Measurements from ENCODE around the gene OR5M3. TPM values are rescaled to one million over a fixed set of nuclear protein-coding genes. Genes with fewer than 3 reads are reported as not detected.

OR5M3 gene
- polyA plus RNA-seq (ENCODE audit: insufficient read length) = not detected
- long read RNA-seq, donor 1 = 0 reads
- long read RNA-seq, donor 2 = 0 reads
- long read RNA-seq, donor 3 = 0 reads
- long read RNA-seq, donor 4 = 0 reads
- long read RNA-seq, donor 5 = 0 reads
- long read RNA-seq, donor 6 = 0 reads
- long read RNA-seq, donor 7 = 0 reads
- long read RNA-seq, donor 8 = 0 reads

DNA sequence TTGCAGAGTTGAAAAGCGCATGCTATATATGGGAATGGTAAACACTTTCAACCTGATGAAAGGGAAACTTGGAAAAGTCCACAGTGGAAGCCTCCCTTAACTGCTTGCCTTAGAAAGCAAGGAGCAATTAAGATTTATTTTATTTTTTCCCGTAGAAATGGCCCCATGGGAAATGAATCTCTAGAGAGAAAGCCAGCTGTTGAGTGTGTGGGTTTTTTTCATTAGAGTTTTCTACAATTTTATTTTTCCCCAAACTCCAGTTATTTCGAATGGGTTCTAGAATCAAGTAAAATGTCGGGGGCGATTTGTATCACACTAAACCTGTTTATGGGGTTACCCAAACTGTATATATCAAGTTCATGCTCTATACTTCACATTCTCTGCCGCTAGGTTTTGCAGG is at the start of gene OR5M3:
OR5M3 (minus strand) TSS at position 101 of the 400 bp plus-strand sequence. CDS start 2,855 bp downstream, outside the sequence.
- no peak for DNase-seq

DNA sequence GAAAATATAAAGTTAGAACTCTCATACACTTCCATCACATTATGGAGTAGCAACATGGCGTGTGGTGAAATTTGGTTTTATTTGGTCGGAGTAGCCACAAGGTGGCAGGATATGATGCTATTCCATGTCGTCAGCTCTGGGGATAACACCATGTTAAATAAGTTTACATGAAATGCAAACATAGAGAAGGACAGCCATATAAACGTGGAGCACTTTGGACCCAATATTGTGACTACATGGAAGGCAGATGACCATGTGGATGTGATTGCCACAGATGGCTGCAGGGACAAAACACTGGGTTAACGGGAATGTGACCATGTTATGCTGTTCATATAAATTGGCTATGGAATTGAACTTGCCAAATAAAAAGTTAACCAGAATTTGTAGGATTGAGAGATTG is 48.9 kb upstream of the OR5M3 start:
- DNase-seq = no peak

DNA sequence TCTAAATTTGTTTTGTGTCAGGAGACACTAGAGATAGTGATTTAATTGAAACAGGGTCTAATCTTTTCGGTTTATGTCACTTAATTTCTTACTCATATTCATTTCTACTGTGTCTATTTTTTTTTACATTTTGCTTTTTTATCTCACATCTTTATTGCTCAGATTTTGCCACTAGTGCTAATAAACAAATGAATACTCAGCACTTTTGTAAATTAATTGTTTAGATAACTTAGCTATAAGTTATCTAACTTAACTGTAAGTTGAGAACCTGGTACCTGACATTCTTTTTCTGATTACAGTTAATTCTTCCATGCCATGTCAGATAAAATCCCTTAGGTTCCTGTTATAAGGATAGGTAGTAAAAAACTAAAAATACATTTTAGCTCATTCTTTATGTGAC is 40.1 kb upstream of the OR5M3 start:
- no peak for DNase-seq

DNA sequence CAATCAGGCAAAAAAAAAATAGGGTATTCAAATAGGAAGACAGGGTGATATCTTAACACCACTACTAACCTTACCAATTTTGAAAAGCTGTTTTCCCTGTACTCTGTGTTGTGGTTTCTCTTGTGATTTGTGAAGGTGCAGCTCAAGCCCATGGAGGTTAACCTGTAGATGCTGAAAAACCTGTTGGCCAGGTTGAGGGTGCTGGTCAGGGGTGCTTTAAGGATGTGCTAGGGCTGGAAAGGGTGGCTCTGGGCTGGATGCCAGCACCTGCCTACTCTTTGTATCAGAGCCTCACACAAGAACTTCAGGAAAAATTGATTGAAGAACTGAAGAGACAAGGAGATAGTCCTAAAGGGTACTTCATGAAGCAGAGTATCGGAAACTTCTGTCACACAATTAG is 36.3 kb upstream of the OR5M3 start:
- no peak for DNase-seq

DNA sequence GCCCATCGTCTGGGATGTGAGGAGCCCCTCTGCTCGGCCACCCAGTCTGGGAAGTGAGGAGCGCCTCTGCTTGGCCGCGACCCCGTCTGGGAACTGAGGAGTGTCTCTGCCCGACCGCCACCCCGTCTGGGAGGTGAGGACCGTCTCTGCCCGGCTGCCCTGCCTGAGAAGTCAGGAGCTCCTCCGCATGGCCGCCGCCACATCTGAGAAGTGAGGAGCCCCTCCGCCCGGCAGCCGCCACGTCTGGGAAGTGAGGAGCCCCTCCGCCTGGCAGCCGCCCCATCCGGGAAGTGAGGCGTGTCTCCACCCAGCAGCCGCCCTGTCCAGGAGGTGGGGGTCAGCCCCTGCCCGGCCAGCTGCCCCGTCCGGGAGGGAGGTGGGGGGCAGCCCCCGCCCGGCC is 23.9 kb upstream of the OR5M3 start:
- DNase-seq = no peak

DNA sequence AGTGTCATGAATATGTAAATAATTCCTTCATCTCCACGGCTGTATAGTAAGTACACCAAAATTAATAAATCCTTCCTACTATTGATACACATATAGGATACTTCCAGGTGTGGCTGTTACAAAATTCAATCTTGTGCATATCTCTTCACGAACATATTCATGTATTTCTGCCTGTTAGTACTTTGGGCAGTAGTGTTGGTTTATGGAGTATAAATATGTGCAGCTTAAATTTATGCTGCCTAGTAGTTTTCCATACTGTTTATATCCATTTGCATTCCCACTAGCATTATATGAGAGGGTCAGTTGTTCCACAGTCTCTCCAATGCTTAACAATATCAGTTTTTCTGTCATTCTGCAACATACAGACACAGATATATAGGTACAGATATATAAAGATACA is 22.0 kb upstream of the OR5M3 start:
- no peak for DNase-seq

DNA sequence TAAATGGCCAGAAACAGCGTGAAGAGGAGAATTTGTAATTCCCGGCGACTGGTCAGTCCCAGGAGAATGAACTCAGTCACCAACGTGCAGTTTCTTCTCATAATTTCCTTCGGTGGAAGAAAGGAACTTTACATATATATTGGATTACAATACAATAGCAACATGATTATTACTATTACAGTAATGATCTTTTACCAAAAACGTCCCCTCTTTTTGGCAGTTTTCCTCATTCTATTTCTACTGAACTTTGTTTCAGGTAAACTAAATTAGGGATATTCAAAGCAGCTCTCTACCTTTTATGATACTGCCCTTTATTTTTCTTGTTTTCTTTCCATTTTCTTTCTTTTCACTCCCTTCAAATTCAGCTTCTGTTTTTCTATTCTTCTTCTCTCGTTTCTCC is 18.1 kb upstream of the OR5M3 start, which contains the start of gene OR5M8:
OR5M8 (minus strand) TSS at position 101 of the 400 bp plus-strand sequence; CDS start at position 101, 0 bp downstream.
- DNase-seq = no peak

DNA sequence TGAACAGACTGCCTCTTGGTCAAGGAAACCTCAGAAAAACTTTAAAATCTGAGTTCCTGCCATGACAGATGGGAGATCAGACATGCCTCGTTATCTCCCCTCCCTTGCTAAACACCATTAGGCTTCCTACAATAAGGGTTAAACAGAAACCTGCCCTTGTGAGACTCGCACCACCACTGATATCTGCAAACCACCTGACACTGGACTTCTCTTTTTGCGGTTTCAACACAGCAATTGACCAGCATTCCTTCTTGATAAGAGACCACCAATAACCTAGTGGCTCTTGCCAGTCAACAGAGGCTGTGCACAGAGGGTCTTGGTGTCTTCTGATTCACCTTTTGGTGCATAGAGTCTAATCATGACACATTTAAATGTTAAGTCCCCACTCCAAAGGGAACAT is 13.6 kb upstream of the OR5M3 start:
- DNase-seq = no peak

DNA sequence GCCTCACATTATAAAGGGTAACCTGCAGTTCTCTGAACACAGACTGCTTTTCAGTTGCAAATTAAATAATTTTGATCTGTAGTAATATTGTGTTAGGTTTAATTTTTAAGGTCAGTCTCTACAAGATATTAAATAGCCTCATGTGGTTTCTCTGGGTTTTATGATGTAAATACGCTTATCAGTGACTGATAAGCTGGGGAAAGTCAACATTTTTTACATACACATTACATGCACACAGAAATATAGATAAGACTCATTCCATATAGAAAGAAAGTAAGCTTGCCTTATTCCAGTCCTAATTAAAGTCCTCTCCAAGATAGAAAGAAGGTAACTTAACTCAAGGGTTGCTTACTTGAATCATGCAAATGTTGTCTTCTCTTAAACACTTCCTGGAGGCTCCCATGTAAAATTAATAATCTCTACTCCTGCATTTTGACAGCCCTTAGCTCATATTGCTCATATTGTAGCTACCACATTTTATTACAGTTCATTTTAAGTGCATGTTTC is 1.6 kb upstream of the OR5M3 start:
- no peak for DNase-seq

DNA sequence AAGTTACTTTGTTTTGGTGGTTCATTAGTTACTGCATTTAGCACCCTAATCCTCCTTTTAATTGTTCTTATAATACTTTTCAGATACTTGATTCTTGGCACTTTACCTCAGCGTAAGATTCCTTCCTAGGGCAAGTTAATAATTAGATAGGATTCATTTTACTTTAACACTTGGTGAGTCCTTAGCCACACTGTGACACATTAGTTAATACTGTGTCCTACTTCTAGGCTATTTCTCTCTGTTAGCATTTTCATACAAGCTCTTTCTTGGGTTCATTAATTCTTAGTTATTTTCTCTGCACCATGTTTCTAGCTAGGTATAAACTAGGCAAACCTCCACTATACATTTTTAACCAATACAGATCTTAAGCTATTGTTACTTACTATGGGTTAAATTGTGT is 16.1 kb downstream of the OR5M3 start:
- peak; percentile 3 for DNase-seq

DNA sequence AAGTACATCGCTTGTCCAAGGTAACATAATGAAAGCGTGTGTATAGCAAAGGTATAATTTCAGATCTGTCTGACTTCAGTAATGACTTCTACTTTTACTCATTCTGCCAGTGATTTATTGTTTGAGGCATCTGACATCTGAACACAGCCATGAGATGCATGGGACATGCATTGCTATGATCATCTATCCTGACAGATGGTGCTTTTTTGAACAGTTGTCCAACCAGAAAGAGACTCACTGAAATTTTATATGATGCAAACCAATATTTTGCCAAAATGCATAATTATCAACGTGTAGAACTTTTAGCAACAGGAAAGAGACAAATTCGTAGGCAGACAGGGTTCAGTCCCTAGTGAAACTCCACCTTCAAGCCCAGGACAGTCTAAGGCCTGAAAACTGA is 19.6 kb downstream of the OR5M3 start:
- DNase-seq = no peak

Other genes with a start within 250 kb of the OR5M3 start
- gene OR5T2, start 239.1 kb downstream of the OR5M3 start, polyA plus RNA-seq (ENCODE audit: insufficient read length) = not detected
- gene OR5T3, start 221.1 kb downstream of the OR5M3 start, polyA plus RNA-seq (ENCODE audit: insufficient read length) = not detected
- gene OR5T1, start 199.2 kb downstream of the OR5M3 start, polyA plus RNA-seq (ENCODE audit: insufficient read length) = not detected
- 0.05 TPM for gene OR8H1, start 181.1 kb downstream of the OR5M3 start, polyA plus RNA-seq (ENCODE audit: insufficient read length)
- gene OR8K3, start 158.2 kb downstream of the OR5M3 start, polyA plus RNA-seq (ENCODE audit: insufficient read length) = not detected
- not detected for gene OR8K1, start 127.3 kb downstream of the OR5M3 start, polyA plus RNA-seq (ENCODE audit: insufficient read length)
- gene OR8J1, start 119.1 kb downstream of the OR5M3 start, polyA plus RNA-seq (ENCODE audit: insufficient read length) = not detected
- gene OR8U1, start 97.7 kb downstream of the OR5M3 start, polyA plus RNA-seq (ENCODE audit: insufficient read length) = not detected
- not detected for gene OR5AL1, start 60.7 kb downstream of the OR5M3 start, polyA plus RNA-seq (ENCODE audit: insufficient read length)
- not detected for gene OR5M8, start 18.0 kb upstream of the OR5M3 start, polyA plus RNA-seq (ENCODE audit: insufficient read length)
- gene OR5M11, start 69.9 kb upstream of the OR5M3 start, polyA plus RNA-seq (ENCODE audit: insufficient read length) = not detected
- not detected for gene OR5M10, start 104.4 kb upstream of the OR5M3 start, polyA plus RNA-seq (ENCODE audit: insufficient read length)
- gene OR5M1, start 141.5 kb upstream of the OR5M3 start, polyA plus RNA-seq (ENCODE audit: insufficient read length) = not detected
- not detected for gene OR5AP2, start 169.1 kb upstream of the OR5M3 start, polyA plus RNA-seq (ENCODE audit: insufficient read length)
- not detected for gene OR5AR1, start 190.3 kb upstream of the OR5M3 start, polyA plus RNA-seq (ENCODE audit: insufficient read length)
- gene OR9G1, start 225.7 kb upstream of the OR5M3 start, polyA plus RNA-seq (ENCODE audit: insufficient read length) = not detected

Measured in left kidney (tissue), 8 donors.